WTC11 (cell line): ENCODE measurements around the gene OTULIN. TPM values are rescaled to one million over a fixed set of nuclear protein-coding genes. Genes with fewer than 3 reads are reported as not detected.

Source experiments
- ATAC-seq: fragments of 200-7000 bp; cut with Tn5 transposase; 2 replicates; pipeline ENCODE4 v1.10.0; 2021; ENCODE audit warnings: mild to moderate bottlenecking, moderate library complexity
- CTCF ChIA-PET: fragments of 300-600 bp; sonication (Branson Sonifier 250); formaldehyde crosslinking; loops from one replicate; lab custom pipeline; 2021; ENCODE audit warnings: antibody characterized with exemption; lab: Charles Lee
- POLR2A ChIA-PET: fragments of 350-600 bp; sonication (Branson Sonifier 250); formaldehyde crosslinking; loops from one replicate; lab custom pipeline; 2021; ENCODE audit warnings: antibody characterized with exemption; lab: Charles Lee
- DNase-seq: peaks from one replicate; pipeline ENCODE4 v3.0.0; 2021; ENCODE audit warnings: low spot score
- H3K27ac Mint-ChIP-seq: 2 replicates; pipeline ENCODE4 v1.8.0; 2021; ENCODE audit warnings: mixed read lengths
- H3K27me3 Mint-ChIP-seq: 2 replicates; pipeline ENCODE4 v1.8.0; 2021; ENCODE audit warnings: low read depth, mild to moderate bottlenecking, moderate library complexity, mixed read lengths
- H3K36me3 Mint-ChIP-seq: 2 replicates; pipeline ENCODE4 v1.8.0; 2021; ENCODE audit warnings: mixed read lengths
- H3K4me1 Mint-ChIP-seq: 2 replicates; pipeline ENCODE4 v1.8.0; 2022; ENCODE audit warnings: mixed read lengths
- H3K4me3 Mint-ChIP-seq: 2 replicates; pipeline ENCODE4 v1.8.0; 2021; ENCODE audit warnings: mild to moderate bottlenecking, moderate library complexity, mixed read lengths
- H3K9me3 Mint-ChIP-seq: 2 replicates; pipeline ENCODE4 v1.8.0; 2021; ENCODE audit warnings: mixed read lengths
- CREM ChIP-seq: sonication (generic); formaldehyde crosslinking; IDR thresholded peaks from 2 replicates; pipeline ENCODE4 v1.8.1; 2022; ENCODE audit warnings: mild to moderate bottlenecking, missing genetic modification reagents, moderate library complexity
- ELF4 ChIP-seq: sonication (generic); formaldehyde crosslinking; IDR thresholded peaks from 2 replicates; pipeline ENCODE4 v1.8.1; 2022; ENCODE audit warnings: low read depth, mild to moderate bottlenecking, moderate library complexity, missing genetic modification reagents
- ESRRA ChIP-seq: sonication (generic); formaldehyde crosslinking; IDR thresholded peaks from 2 replicates; pipeline ENCODE4 v1.8.1; 2022; ENCODE audit warnings: mild to moderate bottlenecking, missing genetic modification reagents, borderline replicate concordance
- FOXJ3 ChIP-seq: sonication (generic); formaldehyde crosslinking; IDR thresholded peaks from 2 replicates; pipeline ENCODE4 v1.9.0; 2021; ENCODE audit warnings: missing genetic modification reagents, mild to moderate bottlenecking, borderline replicate concordance
- FOXK1 ChIP-seq: sonication (generic); formaldehyde crosslinking; IDR thresholded peaks from 2 replicates; pipeline ENCODE4 v1.8.0; 2022; ENCODE audit warnings: mild to moderate bottlenecking, moderate library complexity, missing genetic modification reagents
- GRHL2 ChIP-seq: fragments of 250-450 bp; sonication (Bioruptor Pico); IDR thresholded peaks from 2 replicates; pipeline ENCODE4 v1.8.0; 2022; ENCODE audit warnings: mild to moderate bottlenecking, moderate library complexity; ENCODE audit not compliant: insufficient replicate concordance, severe bottlenecking
- HMGA2 ChIP-seq: fragments of 250-450 bp; sonication (Bioruptor Pico); IDR thresholded peaks from 2 replicates; pipeline ENCODE4 v1.4.0; 2021; ENCODE audit warnings: mild to moderate bottlenecking, moderate library complexity
- IRF2 ChIP-seq: sonication (generic); formaldehyde crosslinking; IDR thresholded peaks from 2 replicates; pipeline ENCODE4 v1.8.0; 2022; ENCODE audit warnings: low read depth, missing genetic modification reagents, borderline replicate concordance
- JUN ChIP-seq: sonication (generic); formaldehyde crosslinking; IDR thresholded peaks from 2 replicates; pipeline ENCODE4 v1.8.0; 2023; ENCODE audit warnings: mild to moderate bottlenecking, missing genetic modification reagents
- MXD4 ChIP-seq: fragments of 250-450 bp; sonication (Bioruptor Pico); IDR thresholded peaks from 2 replicates; pipeline ENCODE4 v1.8.0; 2021; ENCODE audit warnings: mild to moderate bottlenecking, moderate library complexity, borderline replicate concordance
- NR1H2 ChIP-seq: sonication (generic); formaldehyde crosslinking; IDR thresholded peaks from 2 replicates; pipeline ENCODE4 v1.9.0; 2021; ENCODE audit warnings: mild to moderate bottlenecking, moderate library complexity, missing genetic modification reagents
- RELA ChIP-seq: sonication (generic); formaldehyde crosslinking; IDR thresholded peaks from 2 replicates; pipeline ENCODE4 v1.8.1; 2022; ENCODE audit warnings: missing genetic modification reagents, mild to moderate bottlenecking, borderline replicate concordance
- SMAD3 ChIP-seq: sonication (generic); formaldehyde crosslinking; IDR thresholded peaks from 2 replicates; pipeline ENCODE4 v1.8.0; 2022; ENCODE audit warnings: missing genetic modification reagents, mild to moderate bottlenecking, borderline replicate concordance
- SP1 ChIP-seq: sonication (generic); formaldehyde crosslinking; conservative IDR thresholded peaks from 2 replicates; pipeline ENCODE4 v1.8.1; 2022; ENCODE audit warnings: missing genetic modification reagents
- TEAD1 ChIP-seq: sonication (generic); formaldehyde crosslinking; IDR thresholded peaks from 2 replicates; pipeline ENCODE4 v1.8.0; 2022; ENCODE audit warnings: mild to moderate bottlenecking, missing genetic modification reagents
- ZBTB21 ChIP-seq: sonication (generic); formaldehyde crosslinking; IDR thresholded peaks from 2 replicates; pipeline ENCODE4 v1.8.1; 2023; ENCODE audit warnings: mild to moderate bottlenecking, missing genetic modification reagents, borderline replicate concordance
- ZNF671 ChIP-seq: fragments of 250-450 bp; sonication (Bioruptor Pico); IDR thresholded peaks from 2 replicates; pipeline ENCODE4 v1.8.0; 2021; ENCODE audit warnings: mild to moderate bottlenecking
- total RNA-seq: library from RNA; stranded (reverse); gene quantifications from 3 replicates; pipeline ENCODE4 v1.2.3, GENCODE V29; 2021
- TF ChIP-seq, protein P1 (sequence below): fragments of 250-450 bp; sonication (Bioruptor Pico); IDR thresholded peaks from 2 replicates; pipeline ENCODE4 v1.9.0; 2021; ENCODE audit warnings: mild to moderate bottlenecking
- TF ChIP-seq, protein P2 (sequence below): fragments of 250-450 bp; sonication (Bioruptor Pico); conservative IDR thresholded peaks from 2 replicates; pipeline ENCODE4 v1.9.0; 2021; ENCODE audit warnings: mild to moderate bottlenecking
- TF ChIP-seq, protein P3 (sequence below): sonication (generic); formaldehyde crosslinking; IDR thresholded peaks from 2 replicates; pipeline ENCODE4 v1.8.0; 2022; ENCODE audit warnings: mild to moderate bottlenecking, missing genetic modification reagents
- TF ChIP-seq, protein P4 (sequence below): sonication (generic); formaldehyde crosslinking; IDR thresholded peaks from 2 replicates; pipeline ENCODE4 v1.8.1; 2023; ENCODE audit warnings: mild to moderate bottlenecking, moderate library complexity, missing genetic modification reagents
- TF ChIP-seq, protein P5 (sequence below): sonication (generic); formaldehyde crosslinking; IDR thresholded peaks from 2 replicates; pipeline ENCODE4 v1.8.1; 2023; ENCODE audit warnings: mild to moderate bottlenecking, missing genetic modification reagents, moderate library complexity
- TF ChIP-seq, protein P6 (sequence below): sonication (generic); formaldehyde crosslinking; IDR thresholded peaks from 2 replicates; pipeline ENCODE4 v1.8.0; 2022; ENCODE audit warnings: mild to moderate bottlenecking, missing genetic modification reagents
- TF ChIP-seq, protein P7 (sequence below): sonication (generic); formaldehyde crosslinking; IDR thresholded peaks from 2 replicates; pipeline ENCODE4 v1.8.1; 2023; ENCODE audit warnings: mild to moderate bottlenecking, missing genetic modification reagents

The OTULIN gene
- total RNA-seq, 1 experiment from 2014 or later, result 25.0 TPM

DNA sequence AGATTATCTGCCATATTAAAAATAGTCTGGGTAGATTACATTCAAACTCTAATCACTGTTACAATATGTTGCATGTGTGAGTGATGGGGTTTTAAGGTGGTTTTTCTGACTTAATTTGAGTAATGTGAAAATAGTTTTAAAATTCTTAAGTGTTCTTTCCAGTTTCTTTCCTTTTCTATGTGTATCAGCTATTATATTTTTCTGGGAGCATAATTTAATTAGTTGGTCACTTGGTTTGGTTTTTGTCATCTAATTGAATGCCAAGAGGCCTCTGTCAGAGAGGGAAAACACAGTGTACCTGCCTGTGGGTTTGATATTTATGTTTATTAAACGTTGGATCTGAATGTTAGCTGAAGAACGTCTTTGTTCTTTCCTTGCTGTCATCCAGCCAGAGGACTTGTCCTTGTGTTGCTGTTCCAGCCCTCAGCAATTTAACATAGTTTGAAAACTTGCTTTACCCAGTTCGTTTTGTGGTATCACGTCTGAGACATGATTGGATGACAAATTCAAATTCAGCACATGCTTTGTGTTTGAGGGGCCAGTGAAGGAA lies 19.5 kb downstream of the OTULIN start (continued):
- TF ChIP-seq, protein P1, sequence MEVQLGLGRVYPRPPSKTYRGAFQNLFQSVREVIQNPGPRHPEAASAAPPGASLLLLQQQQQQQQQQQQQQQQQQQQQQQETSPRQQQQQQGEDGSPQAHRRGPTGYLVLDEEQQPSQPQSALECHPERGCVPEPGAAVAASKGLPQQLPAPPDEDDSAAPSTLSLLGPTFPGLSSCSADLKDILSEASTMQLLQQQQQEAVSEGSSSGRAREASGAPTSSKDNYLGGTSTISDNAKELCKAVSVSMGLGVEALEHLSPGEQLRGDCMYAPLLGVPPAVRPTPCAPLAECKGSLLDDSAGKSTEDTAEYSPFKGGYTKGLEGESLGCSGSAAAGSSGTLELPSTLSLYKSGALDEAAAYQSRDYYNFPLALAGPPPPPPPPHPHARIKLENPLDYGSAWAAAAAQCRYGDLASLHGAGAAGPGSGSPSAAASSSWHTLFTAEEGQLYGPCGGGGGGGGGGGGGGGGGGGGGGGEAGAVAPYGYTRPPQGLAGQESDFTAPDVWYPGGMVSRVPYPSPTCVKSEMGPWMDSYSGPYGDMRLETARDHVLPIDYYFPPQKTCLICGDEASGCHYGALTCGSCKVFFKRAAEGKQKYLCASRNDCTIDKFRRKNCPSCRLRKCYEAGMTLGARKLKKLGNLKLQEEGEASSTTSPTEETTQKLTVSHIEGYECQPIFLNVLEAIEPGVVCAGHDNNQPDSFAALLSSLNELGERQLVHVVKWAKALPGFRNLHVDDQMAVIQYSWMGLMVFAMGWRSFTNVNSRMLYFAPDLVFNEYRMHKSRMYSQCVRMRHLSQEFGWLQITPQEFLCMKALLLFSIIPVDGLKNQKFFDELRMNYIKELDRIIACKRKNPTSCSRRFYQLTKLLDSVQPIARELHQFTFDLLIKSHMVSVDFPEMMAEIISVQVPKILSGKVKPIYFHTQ (CRISPR knock-in tag), result no peak
- TF ChIP-seq SP1 (CRISPR knock-in tag) (no peak), ESRRA (CRISPR knock-in tag) (no peak), IRF2 (no peak), FOXK1 (no peak), MXD4 (no peak)
- TF ChIP-seq, protein P2, sequence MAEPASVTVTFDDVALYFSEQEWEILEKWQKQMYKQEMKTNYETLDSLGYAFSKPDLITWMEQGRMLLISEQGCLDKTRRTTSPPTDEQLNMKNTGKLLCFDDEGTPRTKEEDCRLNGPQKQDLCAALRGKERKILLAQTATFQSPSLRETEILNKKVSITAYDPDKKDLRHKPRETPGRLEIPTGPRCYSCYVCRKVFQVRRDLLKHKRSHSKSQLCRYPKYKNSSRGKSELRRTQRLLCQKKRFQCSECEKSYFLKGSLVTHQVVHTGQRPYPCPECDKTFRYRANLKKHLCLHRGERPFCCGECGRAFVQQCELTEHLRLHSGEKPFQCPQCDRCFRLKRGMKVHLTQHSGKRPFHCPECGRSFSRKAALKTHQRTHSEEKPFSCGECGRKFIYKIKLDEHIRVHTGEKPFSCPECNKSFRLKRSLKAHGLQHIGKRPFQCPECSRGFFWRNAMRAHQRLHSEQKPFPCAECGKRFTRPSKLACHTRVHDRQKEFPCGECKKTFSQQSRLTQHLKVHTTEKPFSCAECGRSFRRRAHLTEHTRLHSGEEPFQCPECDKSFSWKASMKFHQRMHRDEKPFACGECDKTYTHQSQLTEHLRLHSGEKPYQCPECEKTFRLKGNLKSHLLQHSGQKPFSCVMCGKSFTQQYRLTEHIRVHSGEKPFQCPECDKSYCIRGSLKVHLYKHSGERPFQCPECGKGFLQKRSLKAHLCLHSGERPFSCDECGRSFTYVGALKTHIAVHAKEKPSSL (CRISPR knock-in tag), result no peak
- TF ChIP-seq, protein P3, sequence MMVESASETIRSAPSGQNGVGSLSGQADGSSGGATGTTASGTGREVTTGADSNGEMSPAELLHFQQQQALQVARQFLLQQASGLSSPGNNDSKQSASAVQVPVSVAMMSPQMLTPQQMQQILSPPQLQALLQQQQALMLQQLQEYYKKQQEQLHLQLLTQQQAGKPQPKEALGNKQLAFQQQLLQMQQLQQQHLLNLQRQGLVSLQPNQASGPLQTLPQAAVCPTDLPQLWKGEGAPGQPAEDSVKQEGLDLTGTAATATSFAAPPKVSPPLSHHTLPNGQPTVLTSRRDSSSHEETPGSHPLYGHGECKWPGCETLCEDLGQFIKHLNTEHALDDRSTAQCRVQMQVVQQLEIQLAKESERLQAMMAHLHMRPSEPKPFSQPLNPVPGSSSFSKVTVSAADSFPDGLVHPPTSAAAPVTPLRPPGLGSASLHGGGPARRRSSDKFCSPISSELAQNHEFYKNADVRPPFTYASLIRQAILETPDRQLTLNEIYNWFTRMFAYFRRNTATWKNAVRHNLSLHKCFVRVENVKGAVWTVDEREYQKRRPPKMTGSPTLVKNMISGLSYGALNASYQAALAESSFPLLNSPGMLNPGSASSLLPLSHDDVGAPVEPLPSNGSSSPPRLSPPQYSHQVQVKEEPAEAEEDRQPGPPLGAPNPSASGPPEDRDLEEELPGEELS, result no peak
- TF ChIP-seq, protein P4, sequence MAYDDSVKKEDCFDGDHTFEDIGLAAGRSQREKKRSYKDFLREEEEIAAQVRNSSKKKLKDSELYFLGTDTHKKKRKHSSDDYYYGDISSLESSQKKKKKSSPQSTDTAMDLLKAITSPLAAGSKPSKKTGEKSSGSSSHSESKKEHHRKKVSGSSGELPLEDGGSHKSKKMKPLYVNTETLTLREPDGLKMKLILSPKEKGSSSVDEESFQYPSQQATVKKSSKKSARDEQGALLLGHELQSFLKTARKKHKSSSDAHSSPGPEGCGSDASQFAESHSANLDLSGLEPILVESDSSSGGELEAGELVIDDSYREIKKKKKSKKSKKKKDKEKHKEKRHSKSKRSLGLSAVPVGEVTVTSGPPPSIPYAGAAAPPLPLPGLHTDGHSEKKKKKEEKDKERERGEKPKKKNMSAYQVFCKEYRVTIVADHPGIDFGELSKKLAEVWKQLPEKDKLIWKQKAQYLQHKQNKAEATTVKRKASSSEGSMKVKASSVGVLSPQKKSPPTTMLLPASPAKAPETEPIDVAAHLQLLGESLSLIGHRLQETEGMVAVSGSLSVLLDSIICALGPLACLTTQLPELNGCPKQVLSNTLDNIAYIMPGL (CRISPR knock-in tag), result no peak
- TF ChIP-seq, protein P5, sequence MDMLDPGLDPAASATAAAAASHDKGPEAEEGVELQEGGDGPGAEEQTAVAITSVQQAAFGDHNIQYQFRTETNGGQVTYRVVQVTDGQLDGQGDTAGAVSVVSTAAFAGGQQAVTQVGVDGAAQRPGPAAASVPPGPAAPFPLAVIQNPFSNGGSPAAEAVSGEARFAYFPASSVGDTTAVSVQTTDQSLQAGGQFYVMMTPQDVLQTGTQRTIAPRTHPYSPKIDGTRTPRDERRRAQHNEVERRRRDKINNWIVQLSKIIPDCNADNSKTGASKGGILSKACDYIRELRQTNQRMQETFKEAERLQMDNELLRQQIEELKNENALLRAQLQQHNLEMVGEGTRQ, result no peak
- TF ChIP-seq, protein P6, sequence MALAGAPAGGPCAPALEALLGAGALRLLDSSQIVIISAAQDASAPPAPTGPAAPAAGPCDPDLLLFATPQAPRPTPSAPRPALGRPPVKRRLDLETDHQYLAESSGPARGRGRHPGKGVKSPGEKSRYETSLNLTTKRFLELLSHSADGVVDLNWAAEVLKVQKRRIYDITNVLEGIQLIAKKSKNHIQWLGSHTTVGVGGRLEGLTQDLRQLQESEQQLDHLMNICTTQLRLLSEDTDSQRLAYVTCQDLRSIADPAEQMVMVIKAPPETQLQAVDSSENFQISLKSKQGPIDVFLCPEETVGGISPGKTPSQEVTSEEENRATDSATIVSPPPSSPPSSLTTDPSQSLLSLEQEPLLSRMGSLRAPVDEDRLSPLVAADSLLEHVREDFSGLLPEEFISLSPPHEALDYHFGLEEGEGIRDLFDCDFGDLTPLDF, result no peak
- TF ChIP-seq, all 79 proteins: peak for 0

DNA sequence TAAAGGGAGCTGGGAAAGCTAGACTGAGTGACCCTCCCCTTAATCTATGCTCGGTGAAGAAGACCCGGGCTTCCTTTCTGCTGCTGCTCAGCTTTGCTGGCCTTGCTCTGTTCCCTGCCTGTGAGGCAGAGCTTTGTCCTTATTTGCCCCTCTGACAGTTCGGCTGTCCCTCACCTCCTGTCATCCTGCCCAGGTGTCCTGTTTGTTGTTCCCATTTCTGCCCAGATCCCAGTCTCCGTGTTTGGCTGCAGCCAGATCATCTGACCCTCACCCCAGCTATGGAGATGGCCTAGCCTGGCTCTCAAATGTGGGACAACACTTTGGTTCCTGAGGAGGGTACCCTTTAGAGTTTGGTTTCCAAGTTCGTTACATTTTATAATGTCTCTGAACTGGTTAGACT lies 20.2 kb downstream of the OTULIN start:
- CTCF ChIA-PET, result interaction anchor here (1.0 to 4.0 kb wide), 7 partner anchors 11 to 499 kb away, joined by 3 to 28 read pairs (median 5); no protein-coding TSS in a partner anchor
- TF ChIP-seq RELA (CRISPR knock-in tag) (no peak), GRHL2 (CRISPR knock-in tag) (no peak), FOXJ3 (CRISPR knock-in tag) (no peak), HMGA2 (CRISPR knock-in tag) (no peak), TEAD1 (no peak), ZBTB21 (no peak), ZNF671 (no peak), NR1H2 (CRISPR knock-in tag) (no peak), ELF4 (CRISPR knock-in tag) (no peak), CREM (CRISPR knock-in tag) (no peak), JUN (CRISPR knock-in tag) (no peak), SMAD3 (no peak)
- TF ChIP-seq, protein P7, sequence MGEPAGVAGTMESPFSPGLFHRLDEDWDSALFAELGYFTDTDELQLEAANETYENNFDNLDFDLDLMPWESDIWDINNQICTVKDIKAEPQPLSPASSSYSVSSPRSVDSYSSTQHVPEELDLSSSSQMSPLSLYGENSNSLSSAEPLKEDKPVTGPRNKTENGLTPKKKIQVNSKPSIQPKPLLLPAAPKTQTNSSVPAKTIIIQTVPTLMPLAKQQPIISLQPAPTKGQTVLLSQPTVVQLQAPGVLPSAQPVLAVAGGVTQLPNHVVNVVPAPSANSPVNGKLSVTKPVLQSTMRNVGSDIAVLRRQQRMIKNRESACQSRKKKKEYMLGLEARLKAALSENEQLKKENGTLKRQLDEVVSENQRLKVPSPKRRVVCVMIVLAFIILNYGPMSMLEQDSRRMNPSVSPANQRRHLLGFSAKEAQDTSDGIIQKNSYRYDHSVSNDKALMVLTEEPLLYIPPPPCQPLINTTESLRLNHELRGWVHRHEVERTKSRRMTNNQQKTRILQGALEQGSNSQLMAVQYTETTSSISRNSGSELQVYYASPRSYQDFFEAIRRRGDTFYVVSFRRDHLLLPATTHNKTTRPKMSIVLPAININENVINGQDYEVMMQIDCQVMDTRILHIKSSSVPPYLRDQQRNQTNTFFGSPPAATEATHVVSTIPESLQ, result no peak

More for the DNA sequence above, 20.2 kb downstream of the OTULIN start:
- DNase-seq, result no peak
- Mint-ChIP-seq H3K4me1 (peaks cover 6% of the 10 kb centered on the region), H3K27me3 (no peaks in the 10 kb centered on the region), H3K4me3 (no peak overlapping the region), H3K36me3 (peaks cover 41% of the 10 kb centered on the region), H3K27ac (no peak overlapping the region), H3K9me3 (peaks cover 3% of the 10 kb centered on the region; the same call in 1 of the 2 replicates)
- no peak for ATAC-seq
- POLR2A ChIA-PET, result no interaction called here
